ENCODE measurements around the gene PRPS1L1.
A peak's percentile ranks its signal among the peaks of the same experiment; 100 is the strongest.

Gene PRPS1L1

GRCh38 chr7:18037609-18038008, 10.0 kb upstream of the PRPS1L1 start:
- no peak for DNase-seq (ENCODE audit: low read depth)
- TF ChIP-seq CTCF (conservative IDR thresholded peaks at IDR 0.05; ENCODE audit: low read depth, low read length) = no peak

GRCh38 chr7:18036783-18037182, 9.1 kb upstream of the PRPS1L1 start:
- DNase-seq (ENCODE audit: low read depth) = no peak
- no peak overlapping the region for H3K4me3 ChIP-seq (ENCODE audit: low read depth, low read length)
- no peak for TF ChIP-seq CTCF (conservative IDR thresholded peaks at IDR 0.05; ENCODE audit: low read depth, low read length)

More at GRCh38 chr7:18037609-18038008, 10.0 kb upstream of the PRPS1L1 start:
- no peak overlapping the region for H3K4me3 ChIP-seq (ENCODE audit: low read depth, low read length)

GRCh38 chr7:18030758-18031157, 3.1 kb upstream of the PRPS1L1 start:
- DNase-seq (ENCODE audit: low read depth) = no peak
- H3K4me3 ChIP-seq (ENCODE audit: low read depth, low read length) = no peak overlapping the region
- TF ChIP-seq CTCF (conservative IDR thresholded peaks at IDR 0.05; ENCODE audit: low read depth, low read length) = no peak

- no peak for TF ChIP-seq CTCF (conservative IDR thresholded peaks at IDR 0.05; ENCODE audit: low read depth, low read length)
- DNase-seq (ENCODE audit: low read depth) = peak; percentile 42
- no peak overlapping the region for H3K4me3 ChIP-seq (ENCODE audit: low read depth, low read length)
These were observed 7.4 kb downstream of the PRPS1L1 start for GRCh38 chr7:18020138-18020715.

GRCh38 chr7:18019555-18019954, 8.1 kb downstream of the PRPS1L1 start:
- no peak for TF ChIP-seq CTCF (conservative IDR thresholded peaks at IDR 0.05; ENCODE audit: low read depth, low read length)
- DNase-seq (ENCODE audit: low read depth) = peak; percentile 40

GRCh38 chr7:18018296-18019215, 9.1 kb downstream of the PRPS1L1 start:
- H3K4me3 ChIP-seq (ENCODE audit: low read depth, low read length) = no peak overlapping the region
- no peak for TF ChIP-seq CTCF (conservative IDR thresholded peaks at IDR 0.05; ENCODE audit: low read depth, low read length)
- DNase-seq (ENCODE audit: low read depth) = no peak

More at GRCh38 chr7:18019555-18019954, 8.1 kb downstream of the PRPS1L1 start:
- no peak overlapping the region for H3K4me3 ChIP-seq (ENCODE audit: low read depth, low read length)

Data from choroid plexus epithelial cell (primary cell).